GM19023 (cell line): Measurements from ENCODE around the gene FGD2.
"Not testable (repeated sequence)": the region's sequence is repeated elsewhere in the genome, so short reads cannot be mapped to it uniquely, and the experiment has no call there.

ENCODE experiments used
- ATAC-seq: cut with Tn5 transposase; IDR thresholded peaks from one replicate; pipeline ENCODE4 v1.9.1; 2021; ENCODE audit warnings: mild to moderate bottlenecking, moderate library complexity; ENCODE audit not compliant: unreplicated experiment

FGD2 gene

DNA sequence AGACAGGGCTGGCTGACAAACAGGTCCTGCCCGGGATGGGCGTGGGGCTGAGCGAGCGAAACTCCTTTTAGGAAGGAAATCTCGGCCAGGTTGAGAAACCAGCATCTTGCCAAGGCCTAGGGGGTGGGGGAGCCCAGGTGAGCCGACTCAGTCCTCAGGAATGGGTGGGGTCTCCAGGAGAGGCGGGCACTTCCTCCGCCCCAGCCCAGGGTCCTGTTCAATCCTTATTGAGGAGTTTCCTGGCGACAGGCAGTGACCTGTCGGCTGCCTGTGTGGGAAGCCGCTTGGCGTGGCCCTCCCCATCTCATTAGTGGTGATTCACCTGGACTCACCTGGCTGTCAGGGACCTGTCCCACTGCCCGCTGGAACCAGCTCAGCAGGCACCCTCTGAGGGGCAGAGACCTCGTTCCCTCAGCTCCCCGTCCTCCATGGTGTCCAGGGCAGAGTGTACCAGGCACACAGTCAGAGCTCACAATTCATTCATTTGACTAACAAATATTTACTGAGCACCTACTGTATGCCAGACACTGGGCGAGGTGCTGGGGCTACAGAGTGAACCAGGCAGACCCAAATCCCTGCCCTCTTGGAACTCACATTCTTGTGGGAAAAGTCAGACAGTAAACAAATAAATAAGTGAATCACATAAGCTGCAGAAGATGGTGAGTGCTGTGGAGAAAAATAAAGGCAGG, 51.1 kb downstream of the FGD2 start:
- ATAC-seq = no peak

DNA sequence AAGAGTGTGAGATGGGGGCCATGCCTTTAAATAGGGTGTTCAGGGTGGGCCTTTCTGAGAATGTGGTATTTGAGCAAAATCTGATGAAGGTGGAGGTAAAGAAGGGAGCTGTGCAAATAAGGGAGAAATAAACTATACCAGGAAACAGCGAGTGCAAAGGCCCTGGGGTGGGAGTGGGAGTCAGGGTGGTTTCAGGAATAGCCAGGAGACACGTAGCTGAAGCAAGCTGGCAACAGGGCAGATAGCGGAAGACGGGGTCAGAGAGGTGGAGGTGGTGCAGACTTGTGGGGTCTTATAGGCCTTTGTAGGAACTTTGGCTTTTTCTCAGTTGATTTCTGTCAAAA, 51.6 kb downstream of the FGD2 start:
- ATAC-seq = no peak

DNA sequence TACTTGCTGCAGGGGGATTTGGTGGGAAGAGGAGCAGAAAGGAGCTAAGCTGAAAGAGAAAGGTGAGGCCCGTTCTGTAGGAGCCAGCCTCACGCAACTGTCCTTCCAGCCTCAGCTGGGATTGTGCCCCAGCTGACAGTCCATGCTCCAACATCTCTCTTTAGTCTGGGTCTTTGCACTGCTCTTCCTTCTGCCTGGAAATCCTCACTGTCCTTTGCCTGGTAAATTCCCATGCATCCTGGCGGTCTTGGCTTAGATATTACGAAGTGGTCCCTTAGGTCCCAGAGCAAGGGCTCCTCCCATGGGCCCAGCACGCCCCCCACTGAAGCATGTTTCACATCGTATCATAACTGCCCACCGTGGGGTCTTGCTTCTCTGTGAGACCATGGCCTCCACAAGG, 52.2 kb downstream of the FGD2 start:
- ATAC-seq = no peak

DNA sequence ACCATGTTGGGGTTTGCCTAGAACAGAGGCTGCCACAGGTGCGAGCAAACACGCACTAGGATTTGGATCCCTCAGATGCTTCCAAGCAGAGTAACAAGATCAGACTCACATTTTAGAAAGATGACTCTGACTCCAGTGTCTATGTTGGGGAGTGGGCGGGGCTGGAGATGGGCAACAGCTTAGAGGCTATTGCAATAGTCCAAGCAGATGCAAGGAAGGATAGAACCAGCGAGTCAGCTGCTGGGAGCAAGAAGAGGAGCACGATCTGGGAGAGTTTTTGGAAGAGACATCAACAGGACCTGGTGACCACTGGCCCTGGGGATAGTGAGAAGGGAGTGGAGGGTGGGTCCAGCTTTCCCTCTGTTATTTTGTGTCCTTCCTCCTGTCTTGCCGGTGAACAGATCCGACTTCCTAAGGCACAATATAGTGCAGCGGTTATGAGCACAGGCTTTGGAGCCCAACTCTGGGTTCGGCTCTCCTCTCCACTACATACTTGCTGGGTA, 52.7 kb downstream of the FGD2 start:
- no peak for ATAC-seq

DNA sequence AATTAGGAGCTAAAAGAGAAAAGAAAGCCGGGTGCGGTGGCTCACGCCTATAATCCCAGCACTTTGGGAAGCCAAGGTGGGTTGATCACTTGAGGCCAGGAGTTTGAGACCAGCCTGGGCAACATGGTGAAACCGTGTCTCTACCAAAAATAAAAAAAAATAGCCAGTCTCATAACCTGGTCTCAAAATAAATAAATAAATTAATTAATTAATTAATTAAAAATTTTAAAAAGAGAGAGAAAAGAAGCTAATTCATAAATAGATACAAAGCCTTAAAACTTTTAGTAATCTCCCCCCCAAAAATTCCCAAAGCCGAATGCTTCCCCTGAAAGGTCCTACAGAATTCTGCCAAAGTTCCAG, 53.5 kb downstream of the FGD2 start:
- ATAC-seq = not testable (repeated sequence)

DNA sequence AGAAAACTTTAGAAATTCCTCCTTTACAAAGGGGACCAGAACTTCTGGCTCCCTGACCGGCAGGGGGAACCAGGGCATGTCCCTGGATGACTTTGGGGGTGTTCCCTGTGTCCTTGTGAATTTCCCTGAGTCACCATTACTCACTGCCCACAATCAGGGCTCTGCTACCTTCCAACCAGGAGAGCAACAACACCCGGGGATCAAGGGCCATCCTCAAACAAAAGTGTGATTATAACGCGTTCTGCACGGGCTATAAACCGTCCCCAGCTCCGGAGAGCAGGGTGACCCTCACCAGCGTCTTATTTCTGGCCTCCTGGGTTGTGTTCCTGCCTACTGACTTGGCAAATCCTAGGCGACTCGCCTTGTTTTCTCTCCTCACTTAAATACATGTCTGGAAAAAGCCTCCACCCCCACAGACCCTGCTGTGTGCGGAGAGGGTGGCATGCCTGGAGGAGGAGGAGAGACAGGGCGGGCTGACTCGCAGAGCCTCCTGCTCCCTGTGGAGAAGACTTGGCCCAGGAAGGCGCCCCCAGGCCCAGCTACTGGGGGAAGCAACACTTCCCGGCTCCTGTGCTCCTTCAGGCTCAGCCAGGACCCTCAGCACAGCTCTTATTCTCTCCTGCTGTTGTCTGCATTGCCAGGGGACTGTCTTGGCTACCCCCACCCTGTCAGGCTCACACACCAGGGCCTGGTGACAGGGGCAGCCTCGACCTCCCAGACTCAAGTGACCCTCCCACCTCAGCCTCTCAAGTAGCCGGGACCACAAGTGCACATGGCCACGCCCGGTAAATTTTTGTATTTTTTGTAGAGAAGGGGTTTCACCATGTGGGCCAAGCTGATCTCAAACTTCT, 54.1 kb downstream of the FGD2 start:
- ATAC-seq = no peak

DNA sequence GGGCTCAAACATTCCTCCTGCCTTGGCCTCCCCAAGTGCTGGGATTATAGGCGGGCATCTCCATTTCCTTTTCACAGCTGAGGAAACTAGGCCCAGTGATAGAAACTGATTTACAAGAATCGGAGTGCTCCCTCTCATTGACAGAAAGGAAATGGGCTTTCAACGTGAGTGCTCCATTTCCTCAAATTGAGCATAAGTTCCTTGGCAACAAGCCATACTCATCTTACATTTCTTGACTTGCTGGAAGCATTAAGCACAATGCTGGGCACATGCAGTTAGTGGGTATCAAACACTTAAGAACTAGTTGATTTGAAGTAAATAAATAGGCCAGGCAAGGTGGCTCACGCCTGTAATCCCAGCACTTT, 54.7 kb downstream of the FGD2 start:
- ATAC-seq = no peak

DNA sequence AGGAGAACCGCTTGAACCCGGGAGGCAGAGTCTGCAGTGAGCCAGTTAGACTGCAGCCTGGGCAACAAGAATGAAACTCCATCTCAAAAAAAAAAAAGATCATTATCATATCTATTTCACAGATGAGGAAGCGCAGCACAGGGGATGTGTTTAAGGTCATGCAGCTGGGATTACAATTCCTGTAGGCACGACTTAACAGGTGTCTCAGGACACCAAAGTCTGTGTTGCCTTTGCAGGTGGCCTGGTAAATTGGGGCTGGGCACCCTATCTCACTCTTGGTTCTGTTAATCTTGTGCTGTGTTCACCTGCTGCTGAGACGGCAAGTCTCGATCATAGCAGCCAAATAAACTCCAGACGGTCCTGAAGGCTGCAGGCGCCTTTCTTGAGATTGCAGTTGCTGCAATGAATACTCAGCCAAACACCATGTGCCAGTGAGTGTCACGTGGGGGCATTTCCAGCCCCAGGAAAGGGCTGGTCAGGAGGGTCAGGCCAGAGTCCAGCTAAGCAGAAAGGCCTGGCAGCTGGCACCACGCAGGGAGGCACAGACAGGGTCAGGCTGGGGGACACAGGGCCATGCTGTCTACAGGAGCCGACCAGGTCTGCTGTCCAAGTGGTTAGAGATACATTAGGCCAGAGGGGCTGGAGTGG, 55.8 kb downstream of the FGD2 start:
- no peak for ATAC-seq

DNA sequence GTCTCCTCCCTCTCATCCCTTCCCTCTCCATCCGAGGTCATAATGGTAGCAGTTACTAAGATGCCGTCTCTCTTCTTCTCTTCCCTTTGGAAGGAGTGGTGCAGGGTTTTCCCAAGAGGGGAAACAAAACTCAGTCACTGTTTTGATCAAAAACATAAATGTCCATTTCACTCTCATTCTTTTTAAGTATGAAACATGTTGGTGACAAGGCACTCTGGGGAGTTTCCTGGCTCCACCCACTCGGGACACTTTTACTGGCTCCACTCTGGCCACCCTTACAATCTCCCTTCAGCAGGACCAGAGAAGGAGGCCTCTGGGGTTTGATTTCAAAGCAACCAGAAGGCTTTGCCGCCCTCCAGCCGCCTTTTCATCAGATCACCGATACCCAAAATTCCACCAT, 57.0 kb downstream of the FGD2 start:
- no peak for ATAC-seq

DNA sequence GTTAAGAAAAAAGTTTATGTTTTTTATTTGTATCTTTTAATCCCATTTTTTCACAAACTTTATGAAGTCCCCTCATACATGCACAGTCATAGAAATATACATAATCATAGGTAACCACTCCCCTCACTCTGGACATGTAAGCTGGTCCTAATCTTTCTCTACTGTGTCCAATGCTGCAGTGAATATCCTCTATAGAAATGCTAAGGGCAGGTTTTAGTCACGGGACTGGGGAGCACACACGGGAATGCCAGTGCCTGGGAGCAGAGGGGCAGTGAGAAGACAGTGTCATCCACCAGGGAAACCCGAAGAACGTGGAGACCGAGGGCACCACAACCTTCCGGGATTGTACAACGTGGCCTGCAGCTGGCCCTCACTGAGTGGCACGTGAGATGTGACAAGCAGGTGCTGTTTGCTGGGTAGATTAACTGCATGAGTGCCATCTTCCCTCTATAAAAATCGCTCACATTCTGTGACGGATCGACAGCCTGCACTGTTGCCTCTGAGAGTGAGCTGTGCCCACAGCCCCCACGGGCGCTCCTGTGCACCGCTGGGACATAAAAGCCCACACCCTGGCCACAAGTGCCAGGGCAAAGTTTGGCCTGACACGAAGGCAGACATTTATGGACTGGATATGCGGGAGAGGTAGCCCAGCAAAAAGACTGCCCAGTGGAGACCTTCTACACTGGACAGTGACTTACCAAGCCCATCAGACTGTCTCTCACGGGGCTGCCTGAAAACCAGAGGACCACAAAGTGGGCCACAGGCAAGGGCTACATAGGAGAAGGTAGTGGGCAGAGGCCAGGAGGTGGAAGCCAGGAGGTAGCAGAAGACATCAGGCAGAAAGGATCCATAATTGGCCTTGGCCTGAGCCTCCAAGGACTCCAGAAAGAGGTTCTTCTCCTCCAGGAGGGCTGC, 63.2 kb downstream of the FGD2 start:
- ATAC-seq = no peak

DNA sequence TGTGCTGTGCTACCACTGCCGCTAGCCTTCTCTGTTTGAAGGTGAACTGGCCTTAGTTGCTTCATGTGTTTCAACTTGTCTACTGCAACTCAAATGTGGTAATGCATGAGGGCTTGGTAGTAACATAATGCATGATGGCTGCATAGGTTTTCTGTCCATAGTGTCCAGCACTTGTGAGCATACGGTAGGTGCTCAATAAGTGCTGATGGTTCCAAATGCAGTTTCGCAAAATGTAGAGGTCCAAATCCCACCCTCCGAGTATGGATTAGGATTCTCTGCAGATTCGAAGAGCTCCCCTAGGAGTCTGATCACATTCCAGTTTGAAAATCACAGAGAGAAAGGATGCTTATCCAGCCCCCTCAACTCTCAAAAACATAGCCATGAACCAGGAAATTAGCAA, 64.2 kb downstream of the FGD2 start:
- no peak for ATAC-seq

DNA sequence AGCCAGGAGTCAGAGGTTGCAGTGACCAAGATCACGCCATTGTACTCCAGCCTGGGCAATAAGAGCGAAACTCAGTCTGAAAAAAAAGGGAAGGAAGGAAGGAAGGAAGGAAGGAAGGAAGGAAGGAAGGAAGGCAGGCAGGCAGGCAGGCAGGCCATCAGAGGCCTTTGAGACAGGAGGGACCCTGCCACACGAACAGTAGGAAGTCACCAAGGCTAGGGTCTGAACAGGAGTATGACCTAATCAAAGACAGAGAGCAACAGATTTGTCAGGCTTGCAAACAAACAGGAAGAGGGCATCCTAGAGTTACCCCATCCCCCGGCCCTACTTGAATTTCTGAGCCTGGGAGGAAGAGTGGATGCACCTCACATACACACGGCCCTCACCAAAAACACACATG, 67.1 kb downstream of the FGD2 start:
- ATAC-seq = no peak

DNA sequence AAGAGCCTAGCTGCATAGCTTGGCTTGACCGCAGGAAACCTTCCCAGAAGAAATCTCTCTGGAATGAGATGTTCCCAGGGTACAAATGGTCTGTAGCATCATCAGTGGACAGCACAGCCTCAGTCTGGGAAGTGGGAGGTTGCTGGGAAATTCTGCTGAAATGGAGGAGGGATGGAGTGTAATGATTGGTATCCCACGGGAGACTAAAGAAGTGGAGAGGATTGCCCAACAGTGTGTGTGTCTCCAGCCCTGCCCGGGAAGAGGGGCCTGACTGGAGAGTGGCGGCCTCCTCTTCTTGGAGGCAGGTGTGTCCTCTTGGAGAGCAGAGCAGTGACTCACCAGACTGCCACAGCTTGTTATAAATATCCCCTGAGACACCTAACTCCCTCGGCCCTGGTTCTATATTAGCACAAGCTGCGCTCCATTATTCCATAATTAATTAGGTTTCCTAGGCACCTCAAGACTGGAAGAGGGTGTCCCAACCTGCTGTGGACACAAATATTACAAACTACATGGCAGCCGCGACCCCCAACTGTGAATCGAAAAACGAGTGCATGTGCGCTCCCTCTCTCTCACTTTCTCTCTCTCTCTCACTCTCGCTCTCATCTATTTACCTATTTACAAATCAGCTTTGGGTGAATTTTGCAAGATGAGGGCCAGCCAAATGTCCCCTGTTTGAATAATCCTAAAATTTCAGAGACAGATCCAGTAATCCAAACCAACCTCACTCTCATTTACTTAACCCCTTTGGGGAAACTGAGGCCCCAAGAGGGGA, 68.8 kb downstream of the FGD2 start:
- ATAC-seq = no peak

DNA sequence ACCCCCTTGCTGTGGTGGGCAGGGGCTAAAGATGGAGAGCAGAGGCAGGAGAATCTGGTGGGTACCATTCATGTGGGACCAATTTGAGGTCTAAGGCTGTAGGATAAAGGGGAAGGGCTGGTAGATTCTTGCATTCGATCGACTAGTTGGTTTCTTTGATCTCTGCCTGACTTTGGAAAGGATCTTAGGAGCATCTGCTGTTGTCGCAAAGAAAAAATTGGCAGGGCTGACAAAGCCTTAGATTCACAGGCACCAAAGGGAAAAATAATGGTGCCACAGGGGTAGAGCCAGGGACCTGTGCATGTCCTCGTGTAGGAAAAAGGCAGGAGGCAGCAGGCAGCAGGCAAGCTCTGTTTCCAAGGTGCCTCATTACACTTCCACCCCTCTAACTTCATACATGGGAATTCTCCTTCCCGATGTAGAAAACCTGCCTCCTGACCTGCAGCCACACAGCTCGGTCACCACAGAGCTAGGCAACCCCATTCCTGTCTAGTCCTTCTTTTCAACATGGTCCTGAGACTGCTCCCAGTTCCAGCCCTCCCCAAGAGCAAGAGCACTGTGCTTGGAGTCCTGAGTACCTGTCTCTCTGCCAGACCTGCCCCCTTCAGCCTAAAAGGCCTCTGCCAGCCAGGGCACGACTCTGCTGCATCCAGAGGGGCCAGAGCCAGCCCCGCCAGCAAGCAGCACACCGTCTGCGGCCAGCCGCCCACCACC, 71.9 kb downstream of the FGD2 start:
- ATAC-seq = no peak

DNA sequence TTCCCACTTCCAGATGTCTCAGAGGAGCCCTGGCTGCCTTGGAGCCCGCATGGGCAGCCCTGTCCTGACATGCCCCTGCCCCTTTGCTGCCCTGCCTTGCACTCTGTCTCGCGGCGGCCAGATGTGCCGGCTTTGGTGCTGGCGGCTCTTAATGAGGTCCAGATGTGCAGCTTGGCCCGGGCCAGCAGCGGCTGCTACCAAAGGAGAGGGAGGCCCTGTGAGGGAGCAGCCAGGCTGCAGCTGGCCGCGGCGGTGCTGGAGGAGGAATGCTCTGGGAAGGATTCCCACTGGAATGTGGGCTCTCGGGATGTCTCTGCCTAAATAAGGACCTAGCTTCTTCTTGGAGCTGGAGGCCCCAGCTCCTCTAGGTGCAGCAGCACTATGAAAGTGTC, 72.4 kb downstream of the FGD2 start:
- ATAC-seq = no peak
